ENCODE results near the gene TOX2. TPM values are rescaled to one million over a fixed set of nuclear protein-coding genes. Genes with fewer than 3 reads are reported as not detected.

The TOX2 gene
- total RNA-seq, 4 donors from 2014 or later = 0.20 to 0.42 TPM; not detected in 2

GRCh38 chr20:43893930-43894329 is 20.7 kb upstream of the TOX2 start:
- no peak overlapping the region for H3K27ac ChIP-seq
- TF ChIP-seq POLR2A (IDR thresholded peaks at IDR 0.05) = no peak
- TF ChIP-seq CTCF (IDR thresholded peaks at IDR 0.05 in 4 of 5, conservative IDR thresholded peaks at IDR 0.05 in 1 of 5) = no peak
- no peak for DNase-seq
- ATAC-seq = no peak
- no peaks in the 10 kb centered on the region for H3K9me3 ChIP-seq
- no peak overlapping the region for H3K4me3 ChIP-seq
- in situ Hi-C loops (cut with MboI; ENCODE audit: low sequenced_read_pairs in 4 of 4) = no loop called here
- H3K27me3 ChIP-seq = peaks cover 0 to 3% (median 0%) of the 10 kb centered on the region in 3 donors
- intact Hi-C loops (cut with DNase I; ENCODE audit: low total_unique reads) = no loop called here
- H3K4me1 ChIP-seq = no peaks in the 10 kb centered on the region
- H3K36me3 ChIP-seq = no peaks in the 10 kb centered on the region

DNA sequence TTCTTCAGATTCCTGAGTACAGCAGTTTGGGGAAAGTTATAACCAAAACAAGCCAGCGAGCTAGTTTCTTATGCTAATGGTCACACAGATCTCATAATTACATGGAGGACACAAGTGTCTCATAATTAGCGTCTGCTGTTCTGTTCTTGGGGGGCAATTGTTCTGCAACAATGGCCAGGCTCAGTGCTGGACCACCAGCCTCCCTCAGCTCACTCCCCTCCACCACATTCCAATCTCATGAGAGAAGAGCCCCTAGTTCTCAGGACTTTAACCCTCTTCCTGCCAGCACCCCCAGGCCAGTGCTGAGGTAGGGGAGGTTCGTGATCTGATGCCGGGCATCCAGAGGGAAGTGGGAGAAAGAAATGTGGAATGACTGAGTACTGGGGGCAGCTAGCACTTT is 20.2 kb upstream of the TOX2 start:
- no peak for DNase-seq
- H3K4me3 ChIP-seq = no peak overlapping the region
- in situ Hi-C loops (cut with MboI; ENCODE audit: low sequenced_read_pairs in 4 of 4) = no loop called here
- no peak for TF ChIP-seq POLR2A (IDR thresholded peaks at IDR 0.05)
- no peak for TF ChIP-seq CTCF (IDR thresholded peaks at IDR 0.05 in 4 of 5, conservative IDR thresholded peaks at IDR 0.05 in 1 of 5)
- no peaks in the 10 kb centered on the region for H3K9me3 ChIP-seq
- ATAC-seq = no peak
- H3K36me3 ChIP-seq = no peaks in the 10 kb centered on the region
- H3K27me3 ChIP-seq = peaks cover 0 to 3% (median 0%) of the 10 kb centered on the region in 3 donors
- H3K4me1 ChIP-seq = no peaks in the 10 kb centered on the region
- H3K27ac ChIP-seq = no peak overlapping the region
- intact Hi-C loops (cut with DNase I; ENCODE audit: low total_unique reads) = no loop called here

DNA sequence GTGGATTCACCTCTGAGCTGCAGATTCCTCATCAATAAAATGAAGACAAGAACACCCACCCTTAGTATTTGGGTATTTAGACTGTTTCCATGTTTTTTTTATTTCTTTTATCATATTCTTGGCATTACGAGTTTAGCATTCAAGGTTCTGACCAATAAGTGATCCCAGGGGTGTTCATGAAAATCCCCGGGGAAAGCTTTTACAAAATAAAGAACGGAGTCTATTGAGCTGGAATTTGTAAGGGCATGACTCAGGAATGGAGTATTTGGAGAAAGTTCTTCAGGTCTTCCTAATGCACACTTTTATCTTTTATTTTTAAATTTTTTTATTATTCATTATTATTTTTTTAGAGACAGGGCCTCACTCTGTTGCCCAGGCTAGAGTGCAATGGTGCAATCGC is 19.4 kb upstream of the TOX2 start:
- no peaks in the 10 kb centered on the region for H3K4me1 ChIP-seq
- in situ Hi-C loops (cut with MboI; ENCODE audit: low sequenced_read_pairs in 4 of 4) = no loop called here
- no peaks in the 10 kb centered on the region for H3K36me3 ChIP-seq
- ATAC-seq = no peak
- no peaks in the 10 kb centered on the region for H3K9me3 ChIP-seq
- TF ChIP-seq POLR2A (IDR thresholded peaks at IDR 0.05) (no peak), CTCF (IDR thresholded peaks at IDR 0.05 in 4 of 5, conservative IDR thresholded peaks at IDR 0.05 in 1 of 5) (no peak)
- intact Hi-C loops (cut with DNase I; ENCODE audit: low total_unique reads) = no loop called here
- no peak overlapping the region for H3K27ac ChIP-seq
- H3K27me3 ChIP-seq = no peaks in the 10 kb centered on the region
- no peak for DNase-seq
- H3K4me3 ChIP-seq = no peak overlapping the region

- in situ Hi-C loops (cut with MboI; ENCODE audit: low sequenced_read_pairs in 4 of 4) (no loop called here), intact Hi-C loops (cut with DNase I; ENCODE audit: low total_unique reads) (no loop called here)
- no peaks in the 10 kb centered on the region for H3K27me3 ChIP-seq
- ATAC-seq (no peak), DNase-seq (no peak)
- no peaks in the 10 kb centered on the region for H3K4me1 ChIP-seq
- H3K36me3 ChIP-seq = no peaks in the 10 kb centered on the region
- H3K27ac ChIP-seq = no peak overlapping the region
- H3K4me3 ChIP-seq = no peak overlapping the region
- TF ChIP-seq POLR2A (IDR thresholded peaks at IDR 0.05) (no peak), CTCF (IDR thresholded peaks at IDR 0.05 in 4 of 5, conservative IDR thresholded peaks at IDR 0.05 in 1 of 5) (no peak)
- no peaks in the 10 kb centered on the region for H3K9me3 ChIP-seq
Measured at GRCh38 chr20:43899274-43900120, 15.2 kb upstream of the TOX2 start.

Measured in gastrocnemius medialis (tissue), 4 donors.